ENCODE data around the gene SPAG9. TPM values are rescaled to one million over a fixed set of nuclear protein-coding genes. Genes with fewer than 3 reads are reported as not detected.

SPAG9 gene
- total and polyA plus RNA-seq, 7 donors = 21.6 to 79.9 (median 74.3) TPM

DNA sequence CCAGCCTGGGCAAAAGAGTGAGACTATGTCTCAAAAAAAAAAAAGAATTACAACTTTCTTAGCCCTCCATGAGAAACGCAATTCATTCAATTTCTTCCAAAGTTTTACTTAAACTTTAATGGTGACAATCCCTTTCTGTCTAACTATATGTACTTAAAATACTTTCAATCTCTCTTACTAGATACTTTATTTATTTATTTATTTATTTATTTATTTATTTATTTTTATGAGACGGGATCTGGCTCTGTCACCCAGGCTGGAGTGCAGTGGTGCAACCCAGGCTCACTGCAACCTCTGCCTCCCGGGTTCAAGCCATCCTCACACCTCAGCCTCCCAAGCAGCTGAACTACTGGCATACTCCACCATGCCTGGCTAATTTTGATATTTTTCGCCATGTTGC lies 108.1 kb downstream of the SPAG9 start:
- H3K9me3 ChIP-seq = no peaks in the 10 kb centered on the region
- no peak overlapping the region for H3K27ac ChIP-seq
- peaks cover 0 to 46% (median 0%) of the 10 kb centered on the region in 4 donors for H3K36me3 ChIP-seq
- H3K4me3 ChIP-seq = no peak overlapping the region
- TF ChIP-seq EP300 (IDR thresholded peaks at IDR 0.05) (no peak), POLR2AphosphoS5 (IDR thresholded peaks at IDR 0.05) (no peak), POLR2A (IDR thresholded peaks at IDR 0.05) (no peak)
- TF ChIP-seq, protein P1, sequence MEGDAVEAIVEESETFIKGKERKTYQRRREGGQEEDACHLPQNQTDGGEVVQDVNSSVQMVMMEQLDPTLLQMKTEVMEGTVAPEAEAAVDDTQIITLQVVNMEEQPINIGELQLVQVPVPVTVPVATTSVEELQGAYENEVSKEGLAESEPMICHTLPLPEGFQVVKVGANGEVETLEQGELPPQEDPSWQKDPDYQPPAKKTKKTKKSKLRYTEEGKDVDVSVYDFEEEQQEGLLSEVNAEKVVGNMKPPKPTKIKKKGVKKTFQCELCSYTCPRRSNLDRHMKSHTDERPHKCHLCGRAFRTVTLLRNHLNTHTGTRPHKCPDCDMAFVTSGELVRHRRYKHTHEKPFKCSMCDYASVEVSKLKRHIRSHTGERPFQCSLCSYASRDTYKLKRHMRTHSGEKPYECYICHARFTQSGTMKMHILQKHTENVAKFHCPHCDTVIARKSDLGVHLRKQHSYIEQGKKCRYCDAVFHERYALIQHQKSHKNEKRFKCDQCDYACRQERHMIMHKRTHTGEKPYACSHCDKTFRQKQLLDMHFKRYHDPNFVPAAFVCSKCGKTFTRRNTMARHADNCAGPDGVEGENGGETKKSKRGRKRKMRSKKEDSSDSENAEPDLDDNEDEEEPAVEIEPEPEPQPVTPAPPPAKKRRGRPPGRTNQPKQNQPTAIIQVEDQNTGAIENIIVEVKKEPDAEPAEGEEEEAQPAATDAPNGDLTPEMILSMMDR (IDR thresholded peaks at IDR 0.05) = no peak
- no peaks in the 10 kb centered on the region for H3K27me3 ChIP-seq
- 95 to 98% methylated on average over 4 of the region's 4 CpGs for WGBS, 2 donors
- no peak for DNase-seq
- intact Hi-C loops (cut with DNase I) = no loop called here
- peaks cover 0 to 17% (median 12%) of the 10 kb centered on the region in 4 donors for H3K4me1 ChIP-seq

DNA sequence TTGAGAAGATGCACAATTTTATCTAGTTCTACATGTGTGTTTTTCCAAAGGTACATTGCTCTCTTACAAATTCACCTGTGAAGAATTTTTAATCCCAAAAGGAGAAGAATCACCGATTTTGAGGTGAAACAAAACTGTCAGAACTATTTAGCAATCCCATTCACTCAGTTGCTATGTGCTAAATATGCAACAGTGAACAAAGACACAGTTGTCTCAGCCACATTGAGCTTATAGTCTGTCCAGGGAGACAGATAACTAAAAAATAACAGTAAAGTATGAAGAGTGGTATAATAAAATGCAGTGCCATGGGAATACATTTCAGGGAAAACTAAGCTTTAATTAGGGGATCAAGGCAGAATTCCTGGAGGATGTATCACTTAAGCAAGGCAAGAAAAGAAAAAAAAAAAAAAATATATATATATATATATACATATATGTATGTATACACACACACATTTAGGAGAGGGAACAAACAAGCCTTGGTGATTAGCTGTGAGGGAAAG lies 110.4 kb downstream of the SPAG9 start:
- Histone ChIP-seq H3K4me3 (no peak overlapping the region), H3K36me3 (peaks cover 7 to 51% (median 14%) of the 10 kb centered on the region in 4 donors), H3K4me1 (peaks cover 0 to 6% (median 1%) of the 10 kb centered on the region in 4 donors), H3K27ac (no peak overlapping the region), H3K27me3 (no peaks in the 10 kb centered on the region), H3K9me3 (no peaks in the 10 kb centered on the region)
- TF ChIP-seq, protein P1 (IDR thresholded peaks at IDR 0.05) = no peak
- TF ChIP-seq POLR2AphosphoS5 (IDR thresholded peaks at IDR 0.05) (no peak), POLR2A (IDR thresholded peaks at IDR 0.05) (no peak), EP300 (IDR thresholded peaks at IDR 0.05) (no peak)
- 85 to 90% methylated on average over 1 of the region's 1 CpG for WGBS, 2 donors
- intact Hi-C loops (cut with DNase I) = no loop called here
- no peak for DNase-seq

DNA sequence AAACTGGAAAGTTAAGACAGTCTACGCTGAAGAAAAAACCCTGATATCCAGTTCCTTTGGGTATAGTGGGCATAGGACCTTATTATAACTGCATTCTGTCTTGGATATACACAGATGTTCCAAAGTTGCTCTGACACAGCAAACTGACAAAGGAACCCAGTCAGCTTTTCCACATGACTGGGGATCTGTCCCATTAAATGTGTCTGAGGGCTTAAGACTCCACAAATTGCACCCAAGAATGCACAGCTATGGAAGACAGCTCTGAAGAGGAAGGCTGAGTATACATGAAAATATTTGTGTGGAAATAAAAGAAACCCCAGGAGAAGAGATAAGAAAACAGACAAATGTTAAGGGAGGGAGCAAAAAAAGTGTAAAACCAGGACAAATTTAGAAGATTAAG lies 114.1 kb downstream of the SPAG9 start:
- DNase-seq = no peak
- Histone ChIP-seq H3K9me3 (no peaks in the 10 kb centered on the region), H3K36me3 (peaks cover 7 to 45% (median 17%) of the 10 kb centered on the region in 4 donors), H3K27me3 (no peaks in the 10 kb centered on the region), H3K27ac (no peak overlapping the region), H3K4me1 (no peaks in the 10 kb centered on the region), H3K4me3 (no peak overlapping the region)
- intact Hi-C loops (cut with DNase I) = no loop called here
- 96 to 99% methylated on average over 1 of the region's 1 CpG for WGBS, 2 donors
- no peak for TF ChIP-seq EP300 (IDR thresholded peaks at IDR 0.05)
- no peak for TF ChIP-seq POLR2AphosphoS5 (IDR thresholded peaks at IDR 0.05)
- no peak for TF ChIP-seq POLR2A (IDR thresholded peaks at IDR 0.05)
- TF ChIP-seq, protein P1 (IDR thresholded peaks at IDR 0.05) = no peak

DNA sequence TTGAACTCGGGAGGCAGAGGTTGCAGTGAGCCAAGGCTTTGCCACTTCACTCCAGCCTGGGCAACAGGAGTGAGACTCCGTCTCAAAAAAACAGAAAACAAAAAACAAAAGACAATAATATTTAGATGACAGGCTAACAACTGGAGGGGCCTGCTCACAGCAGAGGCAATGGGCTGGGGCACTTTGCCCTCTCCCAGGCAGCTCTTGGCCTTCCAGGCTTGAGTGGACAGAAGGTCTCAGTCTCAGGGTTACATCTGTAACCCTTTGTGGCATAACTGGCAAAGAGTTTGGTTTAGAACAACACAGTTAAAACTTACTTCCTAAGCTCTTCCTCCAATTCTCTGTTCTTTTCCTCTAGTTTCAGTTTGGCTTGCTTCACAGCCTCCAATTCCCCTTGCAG lies 114.9 kb downstream of the SPAG9 start:
- H3K27me3 ChIP-seq = no peaks in the 10 kb centered on the region
- no peak for DNase-seq
- WGBS, 2 donors = 86 to 93% methylated on average over 2 of the region's 2 CpGs
- H3K4me3 ChIP-seq = no peak overlapping the region
- TF ChIP-seq, protein P1 (IDR thresholded peaks at IDR 0.05) = no peak
- TF ChIP-seq POLR2A (IDR thresholded peaks at IDR 0.05) (no peak), EP300 (IDR thresholded peaks at IDR 0.05) (no peak), POLR2AphosphoS5 (IDR thresholded peaks at IDR 0.05) (no peak)
- no peak overlapping the region for H3K27ac ChIP-seq
- H3K4me1 ChIP-seq = peaks cover 0 to 4% (median 0%) of the 10 kb centered on the region in 4 donors
- no peaks in the 10 kb centered on the region for H3K9me3 ChIP-seq
- intact Hi-C loops (cut with DNase I) = no loop called here
- H3K36me3 ChIP-seq = peaks cover 7 to 51% (median 17%) of the 10 kb centered on the region in 4 donors

DNA sequence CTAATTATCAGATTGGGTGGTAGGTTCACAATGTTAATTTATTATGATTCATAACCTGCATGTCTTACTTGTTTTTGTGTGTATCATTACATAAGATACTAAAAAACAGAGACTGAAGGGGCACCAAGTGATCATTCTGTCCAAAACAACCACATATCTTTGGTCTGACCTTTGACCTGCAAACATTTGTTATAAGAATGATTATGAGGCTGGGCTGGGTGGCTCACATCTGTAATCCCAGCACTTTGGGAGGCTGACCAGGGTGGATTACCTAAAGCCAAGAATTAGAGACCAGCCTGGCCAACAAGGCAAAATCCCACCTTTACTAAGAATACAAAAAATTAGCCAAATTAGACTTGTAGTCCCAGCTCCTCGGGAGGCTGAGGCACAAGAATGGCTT lies 116.4 kb downstream of the SPAG9 start:
- WGBS, 2 donors = 77 to 90% methylated on average over 1 of the region's 1 CpG
- intact Hi-C loops (cut with DNase I) = loop anchor here (5.0 kb wide), 1 partner anchor 43 kb away; no protein-coding TSS in a partner anchor
- H3K36me3 ChIP-seq = peaks cover 7 to 62% (median 17%) of the 10 kb centered on the region in 4 donors

More for the DNA sequence above, 116.4 kb downstream of the SPAG9 start:
- Histone ChIP-seq H3K9me3 (no peaks in the 10 kb centered on the region), H3K4me1 (peaks cover 0 to 4% (median 0%) of the 10 kb centered on the region in 4 donors), H3K4me3 (no peak overlapping the region), H3K27me3 (no peaks in the 10 kb centered on the region), H3K27ac (no peak overlapping the region)
- TF ChIP-seq POLR2A (IDR thresholded peaks at IDR 0.05) (no peak), POLR2AphosphoS5 (IDR thresholded peaks at IDR 0.05) (no peak), EP300 (IDR thresholded peaks at IDR 0.05) (no peak)
- TF ChIP-seq, protein P1 (IDR thresholded peaks at IDR 0.05) = no peak
- no peak for DNase-seq

All from sigmoid colon (tissue), 7 donors.